Measurements from ENCODE around the gene TBCC.

GRCh38 chr6:42777126-42777822, 31.4 kb upstream of the TBCC start:
- no peak for TF ChIP-seq ZNF565 (CRISPR knock-in tag; conservative IDR thresholded peaks at IDR 0.05; ENCODE audit: low read depth)
- TF ChIP-seq ZFP30 (CRISPR knock-in tag; IDR thresholded peaks at IDR 0.05): no peak
- TF ChIP-seq TOX (CRISPR knock-in tag; IDR thresholded peaks at IDR 0.05; ENCODE audit: borderline replicate concordance): no peak
- TF ChIP-seq TCF4 (CRISPR knock-in tag; IDR thresholded peaks at IDR 0.05; ENCODE audit: borderline replicate concordance): no peak
- TF ChIP-seq ARNTL (CRISPR knock-in tag; IDR thresholded peaks at IDR 0.05; ENCODE audit: borderline replicate concordance, low read depth): no peak
- no peak for TF ChIP-seq PATZ1 (CRISPR knock-in tag; IDR thresholded peaks at IDR 0.05; ENCODE audit: borderline replicate concordance)
- TF ChIP-seq ZNF70 (CRISPR knock-in tag; IDR thresholded peaks at IDR 0.05): no peak
- no peak for TF ChIP-seq RARB (CRISPR knock-in tag; IDR thresholded peaks at IDR 0.05)
- no peak for TF ChIP-seq GLIS3 (CRISPR knock-in tag; IDR thresholded peaks at IDR 0.05)
- no peak for TF ChIP-seq ISL1 (CRISPR knock-in tag; IDR thresholded peaks at IDR 0.05)
- TF ChIP-seq ESRRG (CRISPR knock-in tag; IDR thresholded peaks at IDR 0.05): no peak
- TF ChIP-seq TSHZ2 (CRISPR knock-in tag; IDR thresholded peaks at IDR 0.05): no peak
